CD4-positive, alpha-beta T cell treated with Interleukin-15 for 1 hour (primary cell): ENCODE data around the gene ZNF460.

ENCODE experiments used
- DNase-seq: peaks from one replicate; pipeline ENCODE4 v3.0.0-alpha.2; 2020

The ZNF460 gene

DNA sequence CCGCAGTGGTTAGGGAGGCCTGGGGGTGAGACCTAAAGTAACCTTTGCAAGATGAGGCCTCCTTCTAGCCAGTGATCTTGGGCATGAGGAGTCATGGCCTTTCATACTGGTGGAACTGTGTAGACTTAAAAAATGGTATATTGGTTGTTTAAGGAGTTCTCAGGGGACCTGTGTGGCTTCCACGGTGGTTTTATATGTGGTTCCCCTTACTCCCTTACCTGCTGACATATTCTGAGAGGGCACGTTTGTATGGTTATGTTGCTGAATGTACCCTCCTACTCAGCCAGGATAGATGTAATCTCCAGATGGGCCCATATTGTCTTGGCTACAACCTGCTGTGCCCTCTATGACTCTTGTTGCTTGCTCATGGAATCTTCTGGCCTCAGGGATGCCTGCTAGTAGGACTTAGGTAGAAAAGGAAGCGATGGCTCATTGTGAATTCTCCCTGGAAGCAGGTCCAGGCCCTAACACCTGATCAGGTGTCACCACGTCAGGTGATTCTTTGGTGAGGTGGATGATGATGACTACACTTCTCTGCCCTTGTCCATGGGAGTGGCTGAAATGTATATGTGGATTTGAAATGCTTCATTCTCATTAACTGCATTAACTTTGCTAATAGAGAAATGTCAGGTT lies 1.8 kb downstream of the ZNF460 start:
- DNase-seq = no peak

DNA sequence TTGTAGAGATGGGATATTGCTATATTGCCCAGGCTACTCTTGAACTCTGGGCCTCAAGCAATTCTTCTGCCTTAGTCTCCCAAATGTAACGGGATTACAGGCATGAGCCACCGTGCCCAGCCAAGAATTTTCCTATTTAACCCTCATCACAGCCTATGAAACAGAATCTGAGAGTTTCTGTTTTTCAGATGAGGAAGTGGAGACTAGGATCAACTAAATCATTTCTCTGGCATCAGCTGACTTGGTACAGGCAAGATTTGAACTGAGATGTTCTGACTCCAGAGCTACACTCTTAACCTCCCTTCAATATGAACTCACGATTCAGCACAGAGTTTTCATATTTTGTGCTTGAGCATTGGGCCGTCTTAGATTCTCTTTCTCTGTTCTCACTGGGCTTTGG lies 8.1 kb downstream of the ZNF460 start:
- no peak for DNase-seq

DNA sequence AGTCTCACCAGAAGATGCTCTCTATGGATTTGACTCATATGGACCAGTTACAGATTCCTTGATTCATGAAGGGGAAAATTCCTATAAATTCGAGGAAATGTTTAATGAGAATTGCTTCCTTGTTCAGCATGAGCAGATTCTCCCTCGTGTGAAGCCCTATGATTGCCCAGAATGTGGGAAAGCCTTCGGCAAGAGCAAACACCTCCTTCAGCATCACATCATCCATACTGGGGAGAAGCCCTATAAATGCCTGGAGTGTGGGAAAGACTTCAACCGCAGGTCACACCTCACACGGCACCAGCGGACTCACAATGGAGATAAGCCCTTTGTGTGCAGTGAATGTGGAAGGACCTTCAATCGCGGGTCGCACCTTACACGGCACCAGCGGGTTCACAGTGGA lies 10.7 kb downstream of the ZNF460 start:
- no peak for DNase-seq

DNA sequence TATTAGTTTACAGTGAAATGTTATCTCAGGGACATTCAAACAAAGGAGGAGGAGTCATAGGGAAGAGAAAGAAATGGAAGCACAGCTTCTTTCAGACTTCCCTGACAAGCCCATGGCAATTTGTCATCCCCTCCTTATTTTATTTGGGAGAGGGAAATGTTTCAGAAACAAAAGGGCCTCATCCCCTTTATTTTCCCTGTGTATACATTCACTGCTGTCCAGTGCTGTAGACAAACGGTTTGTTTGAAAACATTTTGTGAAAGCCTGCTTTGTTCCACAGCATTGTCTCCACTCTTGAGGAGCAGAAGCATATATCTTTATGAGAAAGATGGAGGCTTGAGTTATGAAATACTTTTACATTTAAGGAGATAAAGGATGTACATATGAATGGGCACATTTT lies 12.3 kb downstream of the ZNF460 start:
- DNase-seq = no peak

DNA sequence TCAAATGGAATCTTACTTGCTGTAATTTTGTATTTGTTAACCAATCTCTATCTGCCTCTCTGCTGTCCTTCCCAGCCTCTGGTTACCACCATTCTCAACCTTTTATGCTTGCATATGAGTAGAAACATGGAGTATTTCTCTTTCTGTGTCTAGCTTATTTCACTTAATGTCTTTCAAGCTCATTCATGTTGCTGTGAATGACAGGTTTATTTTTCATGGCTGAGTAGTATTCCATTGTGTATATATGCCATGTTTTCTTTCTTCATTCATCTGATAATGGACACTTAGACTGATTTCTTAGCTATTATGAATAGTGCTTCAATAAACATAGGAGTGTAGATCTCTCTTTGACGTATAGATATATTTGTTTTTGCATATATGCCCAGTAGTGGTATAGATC lies 13.4 kb downstream of the ZNF460 start:
- DNase-seq = no peak

DNA sequence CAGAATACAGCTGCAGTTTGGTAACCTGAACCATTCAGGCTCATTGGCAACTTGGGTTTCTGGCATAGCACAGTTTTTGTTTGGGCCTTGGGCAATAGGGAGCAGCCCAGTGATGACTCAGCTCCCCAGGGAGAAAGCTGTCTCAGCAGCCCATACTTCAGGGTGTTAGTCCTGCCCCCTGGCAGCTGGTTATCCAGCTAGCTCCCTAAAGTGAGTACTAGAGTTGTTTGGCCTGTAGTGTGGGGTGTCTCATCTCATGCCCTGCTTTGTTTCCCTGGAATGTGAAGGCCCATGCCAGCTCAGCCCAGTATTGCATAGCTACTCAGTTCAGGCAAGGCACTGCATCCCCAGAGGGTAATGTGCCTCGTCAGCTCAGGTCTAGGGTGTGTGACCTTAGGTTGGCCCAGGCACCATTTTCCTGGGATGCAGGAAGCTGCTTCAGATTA lies 21.8 kb downstream of the ZNF460 start:
- no peak for DNase-seq

DNA sequence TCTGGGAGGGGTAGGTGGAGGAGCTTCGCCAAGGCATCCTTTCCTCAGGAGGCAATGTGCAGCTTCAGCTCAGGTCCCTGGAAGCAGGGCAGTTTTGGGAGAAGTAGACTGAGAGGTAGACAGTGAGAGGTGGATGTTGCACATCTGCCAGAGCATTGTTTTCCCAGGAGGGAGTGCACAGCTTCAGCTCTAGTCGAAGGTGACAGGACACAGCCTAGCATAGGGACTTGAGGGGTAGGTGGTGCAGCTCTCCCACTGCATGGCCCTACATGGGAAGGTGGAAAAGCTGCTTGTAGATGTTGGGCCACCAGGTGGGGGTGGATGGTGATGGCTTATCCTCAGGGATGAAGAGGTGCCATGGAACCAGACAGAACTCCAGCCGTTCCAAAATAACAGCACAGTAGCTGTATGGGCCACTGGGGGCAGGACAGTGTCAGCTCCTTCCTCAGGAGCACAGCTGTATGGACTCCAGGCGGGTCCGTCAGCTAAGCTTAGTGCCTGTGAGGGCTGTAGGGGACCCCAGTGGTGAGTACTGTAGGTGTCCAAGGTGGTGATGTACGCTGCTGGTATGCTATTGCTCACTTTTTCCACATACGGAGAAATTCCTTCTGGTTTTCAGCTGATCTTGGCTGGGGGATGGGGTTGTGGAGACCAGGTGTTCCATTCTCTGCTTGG lies 22.6 kb downstream of the ZNF460 start:
- DNase-seq = no peak

DNA sequence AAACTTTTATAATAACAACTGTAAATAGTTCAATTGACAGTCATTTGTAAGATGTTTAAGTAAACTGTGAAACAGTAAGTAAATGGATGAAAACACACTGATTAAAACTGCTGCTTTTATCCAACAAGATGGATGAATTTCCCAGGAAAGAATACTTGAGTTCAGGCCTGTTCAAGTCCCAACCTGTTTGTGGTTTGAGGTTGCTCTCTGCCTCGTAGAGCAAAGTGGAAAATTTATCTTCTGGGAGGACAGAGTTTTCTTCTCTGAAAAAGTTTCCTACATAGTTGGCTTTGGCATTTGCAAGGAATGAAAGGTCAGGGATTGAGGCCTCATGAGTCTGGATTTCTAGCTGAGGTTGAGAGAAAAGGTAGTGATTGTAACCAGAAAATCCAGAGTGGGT lies 24.8 kb downstream of the ZNF460 start:
- no peak for DNase-seq

DNA sequence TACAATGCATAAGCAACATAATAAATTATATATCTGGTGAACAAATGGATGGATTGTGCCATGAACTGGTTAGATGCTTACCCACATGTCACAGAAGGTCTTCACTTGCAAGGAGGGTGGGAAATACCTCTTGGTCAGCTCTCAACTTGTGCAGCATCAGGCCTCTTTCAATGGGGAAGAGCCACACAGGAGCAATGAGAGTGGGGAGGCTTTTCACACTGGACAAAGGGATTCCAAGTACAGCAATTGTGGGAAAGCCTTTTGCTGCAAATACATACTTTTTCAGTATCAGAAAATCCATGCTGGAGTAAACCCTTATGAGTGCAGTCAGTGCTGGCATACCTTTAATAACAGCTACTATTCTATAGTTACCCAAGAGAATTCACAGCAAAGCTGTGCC lies 28.2 kb downstream of the ZNF460 start:
- no peak for DNase-seq

DNA sequence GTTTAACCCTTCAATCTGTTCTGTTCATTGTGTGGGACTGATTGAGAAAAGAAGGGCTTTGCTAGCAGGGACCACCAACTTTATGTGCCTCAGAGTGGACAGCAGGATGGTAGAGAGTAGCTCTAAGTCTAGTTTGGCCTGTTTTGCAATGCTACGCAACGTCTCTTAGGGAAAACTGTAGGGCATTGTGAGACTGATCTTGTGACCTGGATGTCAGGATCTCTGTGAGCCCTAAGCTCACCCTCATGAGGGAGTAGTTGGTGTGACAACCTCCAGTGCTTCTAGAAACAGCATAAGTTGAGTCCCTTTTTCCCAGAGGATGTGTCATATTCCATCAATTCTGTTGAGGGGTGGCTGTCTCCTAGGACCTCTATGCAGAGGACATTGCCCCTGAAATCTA lies 30.5 kb downstream of the ZNF460 start:
- DNase-seq = no peak

DNA sequence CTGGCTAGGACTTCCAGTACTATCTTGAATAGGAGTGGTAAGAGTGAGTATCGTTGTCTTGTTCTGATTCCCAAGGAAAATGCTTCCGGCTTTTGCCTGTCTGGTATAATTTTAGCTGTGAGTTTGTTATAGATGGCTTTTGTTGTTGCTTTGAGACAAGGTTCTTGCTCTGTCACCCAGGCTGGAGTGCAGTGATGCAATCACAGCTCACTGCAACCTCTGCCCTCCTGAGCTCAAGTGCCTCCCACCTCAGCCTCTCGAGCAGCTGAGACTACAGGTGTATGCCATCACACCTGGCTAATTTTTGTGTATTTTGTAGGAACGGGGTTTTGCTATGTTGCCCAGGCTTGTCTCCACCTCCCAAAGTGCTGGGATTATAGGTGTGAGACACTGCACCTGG lies 33.9 kb downstream of the ZNF460 start:
- DNase-seq = no peak

DNA sequence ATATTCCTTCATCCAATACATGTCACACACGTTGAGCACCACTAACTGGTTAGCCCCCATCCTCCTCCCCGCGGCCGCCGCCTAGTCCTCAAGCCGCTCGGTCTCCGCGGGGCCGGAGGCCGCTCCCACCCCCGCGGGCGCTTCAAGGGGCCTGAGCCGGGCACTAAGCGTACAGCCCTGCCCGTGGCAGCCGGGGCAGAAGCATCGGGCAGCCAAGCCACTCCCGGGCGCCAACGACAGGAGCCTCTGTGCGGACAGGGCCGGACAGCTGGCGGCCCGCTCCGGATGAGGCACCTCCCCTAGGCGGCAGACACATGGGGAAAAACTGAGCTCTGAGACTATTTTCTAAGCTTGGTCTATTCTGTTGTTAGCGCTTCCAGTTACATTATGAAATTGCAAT lies 37.2 kb downstream of the ZNF460 start:
- DNase-seq = no peak

DNA sequence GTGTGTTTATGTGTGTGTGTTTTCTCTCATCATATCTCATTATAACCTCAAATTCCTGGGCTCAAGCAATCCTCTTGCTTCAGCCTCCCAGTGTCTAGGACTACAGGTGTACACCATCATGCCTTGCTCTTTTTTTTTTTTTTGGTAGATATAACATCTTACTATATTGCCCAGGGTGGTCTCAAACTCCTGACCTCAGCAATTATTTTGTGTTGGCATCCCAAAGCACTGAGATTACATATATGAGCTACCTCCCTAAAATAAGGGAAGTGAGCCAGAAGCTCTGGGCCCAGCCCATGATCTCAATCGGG lies 39.5 kb downstream of the ZNF460 start:
- no peak for DNase-seq

DNA sequence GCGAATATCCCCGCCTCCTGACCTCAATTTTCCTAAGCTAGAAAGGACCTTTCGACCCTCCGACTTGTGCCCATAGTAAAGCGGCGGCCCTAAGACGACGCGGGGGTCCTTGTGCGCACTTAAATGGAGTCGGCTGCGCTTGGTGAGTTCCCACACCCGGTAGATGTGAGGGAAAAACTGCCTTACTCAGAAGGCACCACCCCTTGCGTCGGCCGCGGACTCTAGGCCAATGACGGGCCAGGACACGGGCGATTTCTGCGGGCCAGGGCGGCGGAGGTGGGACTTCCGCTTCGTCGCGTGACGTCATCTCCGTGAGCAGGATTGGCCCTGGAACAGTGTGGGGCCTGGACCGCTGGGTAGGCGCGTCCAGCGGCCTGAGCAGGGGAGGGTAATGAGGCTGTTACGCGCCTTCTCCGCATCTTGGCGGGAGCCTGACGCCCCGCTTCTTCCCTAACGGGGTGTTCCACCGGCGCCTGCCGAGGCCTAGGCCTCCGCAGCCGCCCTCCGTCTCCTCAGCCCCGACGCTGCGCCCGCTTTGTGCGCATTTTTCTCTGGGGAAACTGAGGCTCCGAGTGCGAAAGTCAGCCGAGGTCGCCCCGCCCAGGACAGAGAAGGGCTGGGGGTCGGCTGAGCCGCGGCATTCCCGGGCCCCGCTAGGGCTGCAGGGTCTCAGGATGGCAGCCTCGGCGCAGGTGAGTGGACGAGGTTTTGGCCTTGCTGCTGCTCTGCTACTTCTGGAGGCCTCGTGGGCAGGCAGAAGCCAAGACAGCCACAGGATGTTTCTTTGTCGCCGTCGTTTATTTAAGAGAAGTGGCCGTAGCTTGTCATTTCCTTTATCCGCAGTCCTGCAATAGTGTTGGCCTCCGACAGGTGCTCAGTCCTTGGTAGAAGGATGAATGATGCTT lies 40.1 kb downstream of the ZNF460 start, which contains the start of gene ZNF543:
ZNF543 (plus strand) TSS at position 293 of the 905 bp plus-strand sequence; CDS start at position 675, 382 bp downstream.
- peak; percentile 93 for DNase-seq

DNA sequence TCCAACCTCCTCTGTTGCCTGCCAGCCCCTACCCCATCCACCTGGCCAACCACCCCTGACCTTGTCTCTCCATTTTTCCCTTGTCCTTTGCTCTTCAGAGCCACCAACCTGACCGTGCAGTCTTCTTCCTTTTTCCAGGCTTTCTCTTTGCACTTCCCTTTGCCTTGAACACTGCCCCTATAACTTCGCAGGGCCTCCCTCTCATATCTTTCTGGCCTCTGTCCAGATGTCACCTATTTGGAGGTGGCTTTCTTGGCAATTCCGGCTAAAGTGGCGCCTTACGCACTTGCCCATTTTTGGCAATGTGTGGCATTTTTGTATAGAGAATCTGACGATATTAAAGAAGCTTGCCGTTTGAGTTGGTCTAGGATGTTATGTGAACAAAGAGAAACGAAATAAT lies 40.8 kb downstream of the ZNF460 start:
- DNase-seq = no peak

DNA sequence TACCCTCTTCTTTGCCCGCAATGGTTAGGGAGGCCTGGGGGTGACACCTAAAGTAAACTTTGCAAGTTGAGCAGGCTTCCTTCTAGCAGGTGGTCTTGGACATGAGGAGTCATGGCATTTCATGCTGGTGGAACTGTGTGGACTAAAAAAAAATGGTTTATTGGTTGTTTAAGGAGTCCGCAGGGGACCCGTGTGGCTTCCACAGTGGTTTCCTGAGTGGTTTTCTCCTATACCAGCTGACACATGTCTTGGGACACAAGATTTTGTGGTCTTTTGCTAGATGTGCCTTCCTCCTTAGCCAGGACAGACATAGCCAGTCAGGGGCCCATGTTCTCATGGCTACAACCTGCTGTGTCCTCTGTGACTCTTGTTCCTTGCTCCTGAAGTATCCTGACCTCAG lies 41.5 kb downstream of the ZNF460 start:
- no peak for DNase-seq

DNA sequence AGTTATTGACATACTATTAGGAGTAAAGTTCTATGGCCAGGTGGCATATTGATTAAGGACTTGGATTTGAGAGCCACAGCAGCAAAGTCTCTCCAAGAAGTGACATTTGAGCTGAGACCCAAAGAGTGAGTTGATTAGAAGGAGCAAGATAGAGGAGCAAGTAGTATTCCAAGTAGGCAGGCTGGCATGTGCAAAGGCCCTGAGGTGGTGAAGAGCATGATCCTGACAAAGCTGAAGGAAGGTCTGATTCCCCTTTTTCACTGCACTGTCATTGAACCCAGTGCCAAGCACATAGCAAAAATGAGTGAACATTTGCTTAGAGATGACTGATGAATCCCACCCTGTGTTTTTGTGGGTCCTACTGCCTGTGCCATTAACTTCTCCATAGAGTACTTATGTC lies 44.7 kb downstream of the ZNF460 start:
- no peak for DNase-seq

DNA sequence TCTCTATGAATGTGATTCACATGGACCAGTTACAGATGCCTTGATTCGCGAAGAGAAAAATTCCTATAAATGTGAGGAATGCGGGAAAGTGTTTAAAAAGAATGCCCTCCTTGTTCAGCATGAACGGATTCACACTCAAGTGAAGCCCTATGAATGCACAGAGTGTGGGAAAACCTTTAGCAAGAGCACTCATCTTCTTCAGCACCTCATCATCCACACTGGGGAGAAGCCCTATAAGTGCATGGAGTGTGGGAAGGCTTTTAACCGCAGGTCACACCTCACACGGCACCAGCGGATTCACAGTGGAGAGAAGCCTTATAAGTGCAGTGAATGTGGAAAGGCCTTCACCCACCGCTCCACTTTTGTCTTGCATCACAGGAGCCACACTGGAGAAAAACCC lies 47.7 kb downstream of the ZNF460 start:
- no peak for DNase-seq

DNA sequence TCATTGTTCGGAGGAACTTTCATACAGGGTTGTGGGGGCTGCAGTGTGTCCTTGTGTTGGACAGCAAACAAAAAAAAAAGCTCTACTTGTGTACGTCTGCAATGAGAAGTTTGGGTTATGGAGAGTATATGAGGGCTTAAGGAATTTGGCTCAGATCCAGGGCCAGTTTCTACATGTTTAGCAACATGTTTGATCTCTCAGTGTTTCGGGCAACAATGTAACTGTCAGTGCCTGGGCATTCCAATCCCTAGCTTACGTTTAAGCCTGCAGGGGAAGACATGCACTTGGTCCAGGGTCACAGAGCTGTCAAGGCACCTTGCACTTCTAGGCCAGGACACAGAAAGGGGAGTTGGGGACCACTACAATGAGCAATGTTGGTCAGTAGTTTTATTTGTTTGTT lies 53.9 kb downstream of the ZNF460 start:
- no peak for DNase-seq

DNA sequence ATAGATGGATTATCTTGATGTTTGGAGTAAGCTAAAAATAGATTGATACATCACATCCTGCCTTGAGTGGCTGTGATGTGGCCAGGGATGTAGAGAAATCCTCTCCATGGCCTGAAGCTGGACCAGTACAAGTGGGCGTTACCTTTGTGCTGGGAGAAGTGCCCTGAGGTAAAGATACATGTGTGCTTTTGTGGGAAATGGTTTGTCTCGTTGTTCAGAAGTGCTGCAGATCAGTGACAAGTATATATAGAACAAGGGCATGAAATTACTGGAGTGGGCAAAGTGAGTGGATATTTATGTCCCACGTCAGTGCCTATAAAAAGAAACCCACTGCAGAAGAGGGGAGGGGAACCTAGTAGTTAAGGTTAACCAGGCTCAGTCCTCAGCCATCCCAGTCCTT lies 58.6 kb downstream of the ZNF460 start:
- no peak for DNase-seq

DNA sequence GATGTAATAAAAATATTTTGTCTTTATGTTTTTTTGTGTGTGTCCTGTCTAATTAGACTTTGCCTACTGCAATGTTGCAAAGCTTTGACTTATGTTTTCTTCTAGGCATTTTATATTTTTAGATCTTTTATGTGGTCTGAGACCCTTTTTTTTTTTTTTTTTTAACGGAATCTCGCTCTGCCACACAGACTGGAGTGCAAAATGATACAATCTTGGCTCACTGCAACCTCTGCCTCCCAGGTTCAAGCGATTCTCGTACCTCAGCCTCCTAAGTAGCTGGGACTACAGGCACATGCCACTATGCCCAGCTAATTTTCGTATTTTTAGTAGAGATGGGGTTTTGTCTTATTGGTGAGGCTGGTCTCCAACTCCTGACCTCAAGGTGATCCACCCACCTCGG lies 62.3 kb downstream of the ZNF460 start:
- DNase-seq = no peak
